AG20443 (cell line): ENCODE data around the gene ARSG.
"Not testable (repeated sequence)": the region's sequence is repeated elsewhere in the genome, so short reads cannot be mapped to it uniquely, and the experiment has no call there.

Experiments
- DNase-seq: peaks from one replicate; pipeline ENCODE4 v3.0.0; 2012; ENCODE audit warnings: low spot score, mixed read lengths

The ARSG gene

GRCh38 chr17:68306819-68307218, 15.5 kb downstream of the ARSG start:
- DNase-seq: no peak

- no peak for DNase-seq
Measured at GRCh38 chr17:68307443-68307842, 16.1 kb downstream of the ARSG start.

DNA sequence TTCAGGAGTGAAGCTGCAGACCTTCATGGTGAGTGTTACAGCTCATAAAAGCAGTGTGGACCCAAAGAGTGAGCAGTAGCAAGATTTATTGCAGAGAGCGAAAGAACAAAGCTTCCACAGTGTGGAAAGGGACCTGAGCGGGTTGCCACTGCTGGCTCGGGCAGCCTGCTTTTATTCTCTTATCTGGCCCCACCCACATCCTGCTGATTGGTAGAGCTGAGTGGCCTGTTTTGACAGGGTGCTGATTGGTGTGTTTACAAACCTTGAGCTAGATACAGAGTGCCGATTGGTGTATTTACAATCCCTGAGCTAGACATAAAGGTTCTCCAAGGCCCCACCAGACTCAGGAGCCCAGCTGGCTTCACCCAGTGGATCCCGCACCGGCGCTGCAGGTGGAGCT, 17.2 kb downstream of the ARSG start:
- not testable (repeated sequence) for DNase-seq

GRCh38 chr17:68309066-68309670, 17.9 kb downstream of the ARSG start:
- not testable (repeated sequence) for DNase-seq

GRCh38 chr17:68310152-68310551, 18.9 kb downstream of the ARSG start:
- no peak for DNase-seq

DNA sequence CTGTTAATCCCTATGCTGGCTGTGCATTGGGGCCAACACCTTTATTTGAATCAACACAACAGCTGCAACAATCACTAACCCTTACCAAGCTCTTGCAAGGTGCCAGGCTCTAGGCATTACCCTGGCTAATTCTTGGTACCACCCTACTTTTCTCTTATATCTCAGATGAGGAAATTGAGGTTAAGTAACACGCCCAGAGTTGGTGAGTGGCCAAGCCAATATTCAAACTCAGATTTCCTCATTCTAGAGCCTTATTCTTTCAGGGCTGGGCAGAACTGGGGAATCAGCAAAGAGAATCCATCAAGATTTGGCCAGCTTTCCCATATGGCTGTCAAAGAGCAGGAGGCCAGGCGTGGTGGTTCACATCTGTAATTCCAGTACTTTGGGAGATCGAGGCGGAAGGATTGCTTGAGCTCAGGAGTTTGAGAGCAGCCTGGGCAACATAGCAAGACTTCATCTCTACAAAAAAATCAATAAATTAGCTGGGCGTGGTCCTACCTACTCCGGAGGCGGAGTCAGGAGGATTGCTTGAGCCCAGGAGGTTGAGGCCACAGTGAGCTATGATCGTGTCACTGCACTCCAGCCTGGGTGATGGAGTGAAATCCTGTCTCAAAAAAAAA, 23.7 kb downstream of the ARSG start:
- DNase-seq: no peak

DNA sequence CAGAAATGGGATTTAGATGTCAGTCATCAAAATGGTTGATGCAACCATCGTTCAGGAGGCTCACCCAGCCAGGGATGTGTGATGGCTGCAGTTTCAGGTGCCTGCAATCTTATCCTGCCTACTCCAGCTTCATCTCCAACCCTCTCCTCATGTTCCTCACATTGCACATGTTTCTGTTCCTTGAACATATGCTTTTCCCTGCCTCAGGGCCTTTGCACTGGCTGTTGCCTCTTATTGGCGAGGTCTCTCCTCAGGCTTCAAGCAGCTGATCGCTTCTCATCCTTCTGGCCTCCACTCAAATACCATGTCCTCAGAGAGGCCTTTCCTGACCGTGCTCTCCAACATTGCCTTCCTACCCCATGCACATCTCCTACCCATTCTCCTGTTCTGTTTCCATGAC, 24.6 kb downstream of the ARSG start:
- DNase-seq: no peak

GRCh38 chr17:68317458-68317857, 26.2 kb downstream of the ARSG start:
- no peak for DNase-seq

- peak; percentile 58 for DNase-seq
Measured at GRCh38 chr17:68318103-68318991, 27.1 kb downstream of the ARSG start.

DNA sequence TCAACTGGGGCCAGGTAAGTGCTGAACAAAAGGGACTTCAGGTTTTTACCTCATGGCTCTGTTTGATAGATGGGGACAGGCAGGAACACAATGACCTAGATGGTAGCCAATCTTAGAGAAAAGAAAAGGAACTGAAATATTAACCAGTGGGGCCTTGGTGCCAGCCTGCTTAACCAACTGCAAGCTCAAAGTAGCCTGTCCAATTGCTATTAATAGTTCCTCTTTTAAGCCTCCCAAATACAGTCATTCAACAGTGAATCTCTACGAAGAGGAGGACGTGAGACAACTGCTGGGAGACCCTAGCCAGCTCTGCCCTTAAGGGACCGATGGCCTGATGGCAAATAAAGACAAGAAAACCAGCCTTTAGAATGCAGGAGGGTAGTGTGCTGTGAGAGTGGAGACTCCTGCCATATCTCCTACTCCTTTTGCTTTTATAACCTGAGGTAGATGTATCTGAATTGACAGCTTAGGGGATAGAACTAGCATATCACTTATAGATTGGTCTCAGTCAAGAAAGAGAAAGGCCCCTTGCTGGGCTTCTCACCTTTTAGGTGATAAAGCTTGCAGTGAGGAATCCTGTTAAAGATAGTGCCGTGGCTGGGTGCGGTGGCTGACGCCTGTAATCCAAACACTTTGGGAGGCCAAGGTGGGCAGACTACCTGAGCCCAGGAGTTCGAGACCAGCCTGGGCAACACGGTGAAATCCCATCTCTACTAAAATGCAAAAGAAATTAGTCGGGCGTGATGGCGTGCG, 28.3 kb downstream of the ARSG start:
- no peak for DNase-seq

DNA sequence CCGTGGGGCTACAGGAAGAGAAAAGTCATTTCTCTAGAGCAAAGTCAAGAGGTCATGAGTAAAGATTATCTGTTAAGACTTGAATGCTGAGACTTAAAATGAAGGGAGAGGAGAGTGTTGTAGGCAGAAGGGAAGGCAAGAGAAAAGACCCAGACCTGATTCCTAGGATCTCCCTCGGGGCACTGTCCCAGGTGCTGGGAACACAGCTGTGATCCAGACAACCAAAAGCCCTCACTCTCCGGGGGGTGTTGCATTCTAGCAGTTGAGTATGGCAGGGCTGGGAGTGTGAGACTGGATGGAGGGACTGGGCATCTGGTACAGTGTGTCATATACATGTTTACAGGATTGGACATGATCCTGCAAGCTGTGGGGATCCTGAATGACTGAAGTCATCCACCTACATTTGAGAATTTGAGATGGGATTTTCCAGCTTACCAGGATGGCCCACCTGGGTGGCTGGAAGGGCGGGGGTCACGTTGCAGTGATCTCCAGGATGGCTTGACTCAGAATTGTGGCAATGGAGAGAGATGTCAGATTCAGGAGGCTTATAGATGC, 29.1 kb downstream of the ARSG start:
- DNase-seq: no peak

DNA sequence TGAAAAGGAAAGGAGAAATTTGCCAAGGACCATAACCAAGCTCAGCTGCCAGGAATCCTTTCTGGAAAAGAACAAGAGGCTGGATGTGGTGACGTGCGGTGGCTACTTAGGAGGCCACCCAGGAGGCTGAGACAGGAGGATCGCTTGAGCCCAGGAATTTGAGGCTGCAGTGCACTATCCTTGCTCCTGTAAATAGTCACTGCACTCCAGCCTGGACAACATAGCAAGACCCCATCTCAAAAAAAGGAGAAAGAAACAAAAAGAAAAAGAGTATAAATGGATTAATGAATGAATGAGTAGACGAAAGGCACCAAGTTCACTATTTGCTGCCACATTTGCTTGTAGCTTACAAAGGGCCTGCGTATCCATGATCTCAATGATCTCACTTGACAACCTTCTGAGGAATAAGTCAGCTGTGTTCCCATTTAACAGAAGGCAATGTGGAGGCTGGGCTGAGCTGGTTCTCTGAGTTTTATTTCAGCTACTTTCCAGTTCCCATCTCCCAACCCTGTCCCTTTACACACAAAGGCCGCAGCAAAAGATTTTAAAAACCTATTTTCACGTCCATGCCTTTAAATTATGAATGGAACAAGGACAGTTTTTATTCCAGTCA, 29.8 kb downstream of the ARSG start:
- DNase-seq: no peak

DNA sequence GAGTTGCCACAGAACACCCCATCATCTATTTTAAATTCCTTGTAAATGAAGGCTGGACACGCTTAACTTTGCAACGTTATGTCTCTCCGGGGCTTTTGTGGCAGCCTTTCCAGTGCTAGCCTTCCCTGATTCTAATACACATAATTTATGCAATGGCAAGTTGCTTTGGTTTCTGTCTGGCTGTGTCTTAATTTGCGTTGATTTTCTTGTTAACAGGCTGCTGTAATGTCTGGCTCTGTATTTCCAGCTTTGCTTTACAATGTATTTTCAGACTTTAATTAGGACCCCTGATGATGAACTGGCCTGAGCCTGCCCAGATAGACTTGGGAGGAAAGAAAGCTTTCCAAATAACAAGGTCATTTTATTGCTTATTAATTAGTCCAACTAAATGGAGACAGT, 30.3 kb downstream of the ARSG start:
- no peak for DNase-seq

DNA sequence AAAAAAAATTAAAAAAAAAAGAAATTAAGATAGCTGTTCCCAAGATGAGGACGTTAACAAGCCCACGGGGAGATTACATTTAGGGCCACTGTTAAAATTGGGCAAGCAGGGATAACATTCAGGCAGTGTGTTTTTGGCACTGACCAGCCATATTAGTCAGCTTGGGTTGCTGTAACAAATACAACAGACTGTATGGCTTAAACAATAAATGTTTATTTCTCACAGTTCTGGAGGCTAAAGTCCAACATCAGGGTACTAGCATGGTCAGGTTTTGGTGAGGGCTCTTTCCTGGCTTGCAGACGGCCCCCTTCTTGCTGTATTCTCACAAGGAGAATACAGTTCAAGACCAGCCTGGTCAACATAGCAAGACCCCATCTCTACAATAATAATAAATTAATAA, 31.3 kb downstream of the ARSG start:
- no peak for DNase-seq

GRCh38 chr17:68324114-68324513, 32.8 kb downstream of the ARSG start:
- no peak for DNase-seq

GRCh38 chr17:68324654-68325336, 33.5 kb downstream of the ARSG start:
- no peak for DNase-seq

DNA sequence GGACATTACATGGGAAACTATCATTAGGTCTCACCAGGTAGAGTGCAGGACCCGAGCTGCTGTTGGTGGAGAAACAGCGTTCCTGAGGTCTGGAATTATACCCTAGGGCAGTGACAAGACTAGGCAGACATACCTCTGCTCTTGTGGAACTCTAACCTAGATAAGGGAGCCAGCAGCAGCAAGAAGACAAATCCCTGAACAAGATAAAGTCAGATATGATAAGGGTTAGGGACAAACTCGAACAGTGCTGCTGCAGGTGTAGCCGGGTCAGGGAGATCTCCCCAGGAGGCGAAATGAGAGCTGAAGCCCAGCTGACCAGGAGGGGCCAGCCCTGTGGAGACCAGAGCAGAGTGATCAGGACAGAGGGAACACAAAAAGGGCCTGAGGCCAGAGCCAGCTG, 34.7 kb downstream of the ARSG start:
- DNase-seq: no peak

DNA sequence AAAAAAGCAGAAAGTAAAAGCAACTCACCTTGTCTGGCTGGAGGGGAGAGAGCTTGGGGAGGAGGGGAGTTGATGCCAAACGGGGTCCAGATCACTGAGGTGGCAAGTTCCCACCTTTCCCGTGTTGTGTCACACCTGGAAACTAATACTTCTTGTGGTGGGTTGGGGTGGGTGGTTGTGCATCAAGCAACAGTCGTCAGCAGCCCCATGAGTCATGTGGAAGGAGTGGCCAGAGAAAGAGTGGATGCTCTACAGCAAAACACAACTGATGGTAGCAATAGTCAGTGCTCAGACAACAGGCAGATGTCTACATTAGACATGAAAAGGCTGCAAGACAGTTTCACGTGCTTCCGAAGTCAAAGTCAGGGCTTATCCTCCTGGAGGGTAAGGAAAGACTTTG, 35.4 kb downstream of the ARSG start:
- no peak for DNase-seq

- no peak for DNase-seq
Measured at GRCh38 chr17:68327823-68328557, 36.7 kb downstream of the ARSG start.

GRCh38 chr17:68328676-68329075, 37.4 kb downstream of the ARSG start:
- no peak for DNase-seq
